HUES6 (cell line): ENCODE measurements around the gene KCNS3.

ENCODE experiments used
- H3K27ac ChIP-seq: 2 replicates; pipeline ENCODE4 v1.7.0; 2013; ENCODE audit warnings: low read depth, mild to moderate bottlenecking, low read length, inconsistent platforms
- H3K27me3 ChIP-seq: 2 replicates; pipeline ENCODE4 v1.6.1; 2013; ENCODE audit warnings: low read length; ENCODE audit not compliant: control insufficient read depth, insufficient read depth
- H3K36me3 ChIP-seq: 2 replicates; pipeline ENCODE4 v1.6.1; 2013; ENCODE audit warnings: low read length; ENCODE audit not compliant: control insufficient read depth, insufficient read depth
- H3K4me1 ChIP-seq: 2 replicates; pipeline ENCODE4 v1.6.1; 2013; ENCODE audit warnings: low read length; ENCODE audit not compliant: control insufficient read depth, insufficient read depth
- H3K4me3 ChIP-seq: 2 replicates; pipeline ENCODE4 v1.5.1; 2013; ENCODE audit warnings: low read depth, low read length
- H3K9ac ChIP-seq: one replicate; pipeline ENCODE4 v1.6.1; 2013; ENCODE audit warnings: mild to moderate bottlenecking, low read length
- H3K9me3 ChIP-seq: 2 replicates; pipeline ENCODE4 v1.6.1; 2013; ENCODE audit warnings: low read depth, low read length; ENCODE audit not compliant: control insufficient read depth, insufficient read depth

Gene KCNS3

DNA sequence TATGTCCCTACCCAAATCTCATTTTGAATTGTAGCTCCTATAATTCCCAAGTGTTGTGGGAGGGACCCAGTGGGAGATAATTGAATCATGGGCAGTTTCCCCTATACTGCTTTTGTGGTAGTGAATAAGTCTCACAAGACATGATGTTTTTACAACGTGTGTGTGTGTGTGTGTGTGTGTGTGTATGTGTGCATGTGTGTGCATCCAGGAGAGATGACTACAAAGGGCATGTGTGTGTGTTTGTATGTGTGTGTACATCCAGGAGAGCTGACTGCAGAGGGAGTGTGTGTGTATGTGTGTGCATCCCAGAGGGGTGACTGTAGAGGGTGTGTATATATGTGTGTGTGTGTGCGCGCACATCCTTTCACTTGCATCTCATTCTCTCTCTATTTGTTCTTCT lies 86.7 kb downstream of the KCNS3 start:
- H3K27ac ChIP-seq = no peak overlapping the region
- H3K4me1 ChIP-seq = peaks cover 5% of the 10 kb centered on the region
- H3K9ac ChIP-seq = no peak overlapping the region
- H3K36me3 ChIP-seq = no peaks in the 10 kb centered on the region
- no peaks in the 10 kb centered on the region for H3K9me3 ChIP-seq
- no peaks in the 10 kb centered on the region for H3K27me3 ChIP-seq
- H3K4me3 ChIP-seq = no peak overlapping the region

DNA sequence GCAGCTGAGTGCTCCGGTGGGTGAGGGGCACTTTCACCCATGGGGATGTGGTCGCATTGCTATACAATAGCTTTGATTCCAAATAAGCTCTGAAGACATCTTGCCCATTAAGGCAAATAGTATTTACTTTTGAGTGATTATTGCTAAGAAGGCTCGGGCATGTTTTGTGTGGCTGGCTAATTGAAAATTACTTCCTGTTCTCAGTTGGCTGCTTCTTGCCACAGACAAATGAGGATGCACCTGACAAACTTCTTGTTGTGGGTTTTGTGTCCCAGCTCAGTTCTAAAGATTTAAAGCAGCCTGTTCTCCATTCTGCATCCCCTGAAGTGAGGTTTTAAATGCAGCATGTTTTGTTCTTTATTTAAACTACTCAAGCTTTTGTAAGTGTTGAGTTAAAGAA lies 88.3 kb downstream of the KCNS3 start:
- no peaks in the 10 kb centered on the region for H3K36me3 ChIP-seq
- H3K9me3 ChIP-seq = no peaks in the 10 kb centered on the region
- H3K4me1 ChIP-seq = peaks cover 5% of the 10 kb centered on the region
- H3K27ac ChIP-seq = no peak overlapping the region
- no peak overlapping the region for H3K9ac ChIP-seq
- H3K4me3 ChIP-seq = no peak overlapping the region
- no peaks in the 10 kb centered on the region for H3K27me3 ChIP-seq

DNA sequence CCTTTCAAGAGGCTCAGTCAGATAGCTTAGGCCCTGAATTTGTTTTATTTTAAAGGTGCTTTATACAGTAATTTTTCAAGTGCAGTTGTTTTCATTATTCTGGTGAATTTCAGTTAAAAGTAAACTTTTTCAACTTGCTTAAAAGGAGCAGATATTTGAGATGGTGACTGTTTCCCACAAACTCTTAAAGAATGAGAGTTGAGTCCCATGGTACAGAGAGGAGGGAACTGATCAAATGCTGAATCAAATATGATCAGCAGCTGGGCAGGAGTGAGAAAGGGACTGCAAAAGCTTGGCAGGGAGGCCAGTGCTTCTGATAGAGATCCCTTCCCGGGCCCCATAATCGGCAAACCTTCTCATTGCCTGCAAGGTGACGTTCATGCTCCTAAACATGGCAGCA lies 91.2 kb downstream of the KCNS3 start:
- H3K27ac ChIP-seq = no peak overlapping the region
- H3K4me1 ChIP-seq = no peaks in the 10 kb centered on the region

DNA sequence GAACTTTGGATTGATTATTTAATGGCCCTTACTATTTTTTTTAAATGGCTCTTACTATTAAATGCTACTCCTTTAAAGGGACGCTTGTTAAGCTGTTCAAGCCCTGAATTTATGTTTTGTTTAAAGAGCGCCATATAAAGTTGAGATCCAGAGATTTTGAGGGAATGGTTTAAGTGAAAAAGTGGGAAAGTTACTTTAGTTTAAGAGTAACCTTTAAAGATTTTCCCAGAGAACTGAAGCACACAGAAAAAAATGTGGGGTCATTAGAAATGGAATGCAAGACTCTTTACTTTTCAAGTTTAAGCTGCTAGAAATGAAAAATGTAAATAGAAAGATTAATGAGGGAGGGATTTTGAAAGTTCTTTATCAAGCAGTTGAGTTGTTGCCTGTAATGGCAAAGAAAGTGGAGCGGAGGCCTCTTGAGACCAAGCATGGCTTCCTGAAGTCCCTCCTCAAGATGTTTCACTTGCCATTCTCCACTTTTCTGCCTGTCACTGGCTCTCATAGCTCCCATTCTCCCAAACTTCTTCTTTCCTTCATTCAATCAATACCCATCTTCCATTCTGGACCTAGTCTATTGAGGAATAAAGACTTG lies 93.2 kb downstream of the KCNS3 start:
- H3K4me3 ChIP-seq = no peak overlapping the region
- H3K9ac ChIP-seq = no peak overlapping the region
- no peak overlapping the region for H3K27ac ChIP-seq
- no peaks in the 10 kb centered on the region for H3K36me3 ChIP-seq
- no peaks in the 10 kb centered on the region for H3K4me1 ChIP-seq
- H3K9me3 ChIP-seq = no peaks in the 10 kb centered on the region
- no peaks in the 10 kb centered on the region for H3K27me3 ChIP-seq

More for the DNA sequence above, 91.2 kb downstream of the KCNS3 start:
- Histone ChIP-seq H3K4me3 (no peak overlapping the region), H3K9me3 (no peaks in the 10 kb centered on the region), H3K36me3 (no peaks in the 10 kb centered on the region), H3K9ac (no peak overlapping the region), H3K27me3 (no peaks in the 10 kb centered on the region)

DNA sequence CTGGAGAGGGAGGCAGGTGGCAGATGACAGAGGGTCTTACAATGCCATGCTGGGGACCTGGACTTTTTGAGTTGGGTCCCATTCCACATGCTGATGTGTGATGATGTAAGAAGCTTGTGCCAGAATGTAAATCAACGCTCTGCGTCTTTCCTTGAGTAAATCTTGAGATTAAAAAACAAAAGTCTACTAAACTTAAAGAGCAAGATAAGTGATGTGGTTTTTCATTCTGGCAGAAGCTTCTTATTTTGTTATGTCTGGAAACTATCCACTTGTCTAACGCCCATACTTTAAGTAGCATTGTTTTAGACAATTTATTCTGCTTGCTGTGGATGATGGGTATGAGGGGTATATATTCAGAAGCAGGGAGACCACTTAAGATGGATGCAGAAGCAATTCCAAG lies 94.5 kb downstream of the KCNS3 start:
- no peaks in the 10 kb centered on the region for H3K9me3 ChIP-seq
- no peaks in the 10 kb centered on the region for H3K4me1 ChIP-seq
- no peak overlapping the region for H3K9ac ChIP-seq
- H3K4me3 ChIP-seq = no peak overlapping the region
- no peaks in the 10 kb centered on the region for H3K36me3 ChIP-seq
- no peaks in the 10 kb centered on the region for H3K27me3 ChIP-seq
- H3K27ac ChIP-seq = no peak overlapping the region

DNA sequence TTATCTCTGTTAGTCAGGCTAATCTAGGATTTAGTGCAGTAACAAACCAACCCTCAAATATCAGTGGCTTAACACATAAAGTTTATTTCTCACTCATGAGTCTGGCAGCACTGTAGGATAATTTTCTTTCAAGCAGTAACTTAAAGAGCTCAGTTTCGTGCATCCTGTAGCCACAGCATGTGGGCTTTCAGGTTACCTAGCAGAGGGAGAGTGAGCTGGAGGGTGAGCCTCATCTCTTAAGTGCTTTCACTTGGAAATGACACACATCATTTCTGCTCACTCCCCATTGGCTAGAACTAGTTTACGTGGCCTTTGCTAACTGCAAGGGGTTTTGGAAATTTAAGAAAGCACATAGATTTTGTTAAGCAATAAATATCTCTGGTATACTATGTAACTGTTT lies 96.9 kb downstream of the KCNS3 start:
- Histone ChIP-seq H3K9ac (no peak overlapping the region), H3K27me3 (no peaks in the 10 kb centered on the region), H3K9me3 (no peaks in the 10 kb centered on the region), H3K36me3 (no peaks in the 10 kb centered on the region), H3K27ac (no peak overlapping the region), H3K4me1 (no peaks in the 10 kb centered on the region), H3K4me3 (no peak overlapping the region)

DNA sequence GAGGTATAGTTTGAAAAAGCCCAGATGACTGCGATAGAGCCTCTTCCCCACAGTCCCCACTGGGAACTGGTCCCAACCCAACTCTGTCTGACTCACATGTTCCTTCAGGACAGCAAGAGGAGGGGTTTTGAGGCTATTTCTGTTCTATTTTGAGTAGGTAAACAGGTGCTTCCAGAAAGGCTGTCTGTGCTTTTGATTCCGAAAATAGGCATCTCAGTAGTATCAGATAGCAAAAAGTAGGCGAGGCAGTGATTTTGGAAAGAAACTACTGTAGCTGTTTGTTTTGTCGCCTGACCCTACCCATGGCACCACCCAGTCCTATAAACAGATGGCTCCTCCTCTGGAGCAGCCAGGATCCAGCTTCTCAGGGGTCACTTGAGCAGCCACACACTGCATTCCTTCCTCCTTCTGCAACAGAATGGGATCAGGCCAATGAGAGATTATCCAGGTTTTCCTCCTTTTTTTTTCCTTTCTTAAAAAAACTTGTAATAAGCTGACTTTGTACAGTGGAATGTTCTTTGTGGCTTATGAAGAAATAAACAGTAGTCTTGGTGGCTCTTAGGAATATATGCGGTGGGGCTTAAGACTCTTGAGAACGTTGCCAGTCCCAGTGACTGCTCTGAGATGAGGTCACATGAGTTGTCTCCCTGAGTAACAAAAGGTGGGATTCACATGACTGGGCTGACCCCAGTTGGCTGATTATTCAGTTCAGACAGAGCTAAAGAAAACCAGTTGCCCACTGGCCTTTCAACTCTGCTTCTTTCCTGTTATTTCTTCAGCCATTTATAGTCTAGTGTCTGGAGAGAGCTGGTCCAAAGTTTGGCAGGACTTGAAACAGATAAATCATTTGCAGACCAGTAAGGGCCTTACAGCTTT lies 98.6 kb downstream of the KCNS3 start:
- Histone ChIP-seq H3K27me3 (no peaks in the 10 kb centered on the region), H3K9ac (no peak overlapping the region), H3K4me3 (no peak overlapping the region), H3K36me3 (no peaks in the 10 kb centered on the region), H3K27ac (no peak overlapping the region), H3K4me1 (no peaks in the 10 kb centered on the region), H3K9me3 (no peaks in the 10 kb centered on the region)

DNA sequence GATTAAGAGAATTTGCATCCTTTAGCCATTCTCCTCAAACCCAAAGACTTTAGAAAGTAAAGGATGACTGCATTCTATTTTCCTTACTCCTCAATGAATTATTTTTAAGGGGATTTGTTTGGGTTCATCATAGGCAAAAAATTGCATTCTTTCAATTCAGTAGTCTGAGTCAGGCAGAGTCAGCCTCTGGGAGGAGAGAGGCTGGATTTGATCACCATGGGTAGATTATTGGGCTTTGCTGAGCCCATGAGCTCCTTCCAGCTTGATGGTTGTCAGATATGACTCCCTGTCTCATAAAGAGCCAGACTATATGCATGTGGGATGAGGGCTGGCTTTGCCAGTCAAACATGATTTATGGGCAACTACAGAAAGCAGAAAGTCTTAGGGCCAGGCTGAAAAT lies 101.2 kb downstream of the KCNS3 start:
- H3K27ac ChIP-seq = no peak overlapping the region
- no peaks in the 10 kb centered on the region for H3K36me3 ChIP-seq
- no peaks in the 10 kb centered on the region for H3K9me3 ChIP-seq
- H3K4me1 ChIP-seq = no peaks in the 10 kb centered on the region
- H3K4me3 ChIP-seq = no peak overlapping the region
- H3K27me3 ChIP-seq = no peaks in the 10 kb centered on the region
- H3K9ac ChIP-seq = no peak overlapping the region

DNA sequence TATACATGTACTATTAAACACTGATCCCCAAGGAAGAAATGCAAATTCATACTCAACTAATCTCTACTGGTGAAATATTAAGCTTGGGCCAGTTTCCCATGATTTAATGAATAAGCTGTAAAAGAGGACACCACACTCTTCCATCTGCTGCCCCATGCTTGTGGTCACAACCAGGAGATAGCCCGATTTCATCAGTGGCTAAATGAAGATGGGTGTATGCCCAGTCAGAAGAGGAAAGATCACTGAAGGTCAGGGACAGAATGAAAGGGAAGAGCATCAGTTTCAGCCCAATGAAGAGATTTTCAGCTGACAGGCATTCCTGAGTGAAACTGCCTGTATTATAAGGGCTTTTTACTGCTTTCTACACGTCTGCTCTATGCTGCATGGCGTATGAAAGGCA lies 103.5 kb downstream of the KCNS3 start:
- no peak overlapping the region for H3K27ac ChIP-seq
- H3K9me3 ChIP-seq = no peaks in the 10 kb centered on the region
- H3K27me3 ChIP-seq = no peaks in the 10 kb centered on the region
- no peaks in the 10 kb centered on the region for H3K36me3 ChIP-seq
- no peak overlapping the region for H3K9ac ChIP-seq
- H3K4me3 ChIP-seq = no peak overlapping the region
- H3K4me1 ChIP-seq = no peaks in the 10 kb centered on the region
